ENCODE data around the gene UNC5B.

- TF ChIP-seq CTCF (IDR thresholded peaks at IDR 0.05) (no peak), POLR2A (IDR thresholded peaks at IDR 0.05) (no peak), EP300 (IDR thresholded peaks at IDR 0.05) (no peak), POLR2AphosphoS5 (IDR thresholded peaks at IDR 0.05) (no peak)
Observed at GRCh38 chr10:71211775-71212317, 524 bp upstream of the UNC5B start.

All from gastroesophageal sphincter (tissue), 3 donors.